ENCODE results near the gene APOB. TPM values are rescaled to one million over a fixed set of nuclear protein-coding genes. Genes with fewer than 3 reads are reported as not detected.

The APOB gene
- total RNA-seq, 2 donors from 2014 or later, result 0.09 to 0.91 TPM

- no peak overlapping the region for H3K4me3 ChIP-seq
- WGBS, result 51% methylated on average over 5 of the region's 5 CpGs
- H3K27ac ChIP-seq, result no peak overlapping the region
- no peaks in the 10 kb centered on the region for H3K27me3 ChIP-seq (replicated peaks; ENCODE audit: insufficient read depth)
- no peaks in the 10 kb centered on the region for H3K4me1 ChIP-seq (replicated peaks)
- no peak for DNase-seq (ENCODE audit: low spot score)
- no peaks in the 10 kb centered on the region for H3K9me3 ChIP-seq
- intact Hi-C loops (cut with DNase I), result loop anchor here (2.0 kb wide), 1 partner anchor 13 kb away; no protein-coding TSS in a partner anchor
- no peaks in the 10 kb centered on the region for H3K36me3 ChIP-seq
- TF ChIP-seq POLR2AphosphoS5 (IDR thresholded peaks at IDR 0.05) (no peak), POLR2A (IDR thresholded peaks at IDR 0.05) (no peak), CTCF (IDR thresholded peaks at IDR 0.05) (no peak)
Measured at GRCh38 chr2:20986024-20986939, 57.6 kb downstream of the APOB start.

GRCh38 chr2:20985062-20985461, 58.8 kb downstream of the APOB start:
- Histone ChIP-seq H3K36me3 (no peaks in the 10 kb centered on the region), H3K9me3 (no peaks in the 10 kb centered on the region), H3K27me3 (replicated peaks; ENCODE audit: insufficient read depth) (no peaks in the 10 kb centered on the region), H3K27ac (no peak overlapping the region), H3K4me3 (no peak overlapping the region), H3K4me1 (replicated peaks) (no peaks in the 10 kb centered on the region)
- intact Hi-C loops (cut with DNase I), result no loop called here
- no peak for TF ChIP-seq CTCF (IDR thresholded peaks at IDR 0.05)
- TF ChIP-seq POLR2A (IDR thresholded peaks at IDR 0.05), result no peak
- TF ChIP-seq POLR2AphosphoS5 (IDR thresholded peaks at IDR 0.05), result no peak
- 37% methylated on average over 5 of the region's 5 CpGs for WGBS
- DNase-seq (ENCODE audit: low spot score), result no peak

- intact Hi-C loops (cut with DNase I), result no loop called here
- H3K4me3 ChIP-seq, result no peak overlapping the region
- TF ChIP-seq POLR2A (IDR thresholded peaks at IDR 0.05) (no peak), POLR2AphosphoS5 (IDR thresholded peaks at IDR 0.05) (no peak), CTCF (IDR thresholded peaks at IDR 0.05) (no peak)
- no peaks in the 10 kb centered on the region for H3K27me3 ChIP-seq (replicated peaks; ENCODE audit: insufficient read depth)
- 83% methylated on average over 8 of the region's 8 CpGs for WGBS
- no peak for DNase-seq (ENCODE audit: low spot score)
- H3K9me3 ChIP-seq, result no peaks in the 10 kb centered on the region
- no peaks in the 10 kb centered on the region for H3K4me1 ChIP-seq (replicated peaks)
- no peaks in the 10 kb centered on the region for H3K36me3 ChIP-seq
- H3K27ac ChIP-seq, result no peak overlapping the region
Measured at GRCh38 chr2:20984408-20984807, 59.5 kb downstream of the APOB start.

- Histone ChIP-seq H3K27me3 (replicated peaks; ENCODE audit: insufficient read depth) (no peaks in the 10 kb centered on the region), H3K4me3 (no peak overlapping the region), H3K4me1 (replicated peaks) (no peaks in the 10 kb centered on the region), H3K36me3 (no peaks in the 10 kb centered on the region), H3K27ac (no peak overlapping the region), H3K9me3 (no peaks in the 10 kb centered on the region)
- TF ChIP-seq CTCF (IDR thresholded peaks at IDR 0.05) (no peak), POLR2A (IDR thresholded peaks at IDR 0.05) (no peak), POLR2AphosphoS5 (IDR thresholded peaks at IDR 0.05) (no peak)
- 44% methylated on average over 3 of the region's 3 CpGs for WGBS
- intact Hi-C loops (cut with DNase I), result no loop called here
- no peak for DNase-seq (ENCODE audit: low spot score)
Measured at GRCh38 chr2:20983844-20984243, 60.0 kb downstream of the APOB start.

GRCh38 chr2:20982861-20983260, 61.0 kb downstream of the APOB start:
- Histone ChIP-seq H3K27me3 (replicated peaks; ENCODE audit: insufficient read depth) (no peaks in the 10 kb centered on the region), H3K9me3 (no peaks in the 10 kb centered on the region), H3K4me3 (no peak overlapping the region), H3K27ac (no peak overlapping the region), H3K4me1 (replicated peaks) (no peaks in the 10 kb centered on the region), H3K36me3 (no peaks in the 10 kb centered on the region)
- 59% methylated on average over 7 of the region's 7 CpGs for WGBS
- no peak for DNase-seq (ENCODE audit: low spot score)
- intact Hi-C loops (cut with DNase I), result no loop called here
- TF ChIP-seq CTCF (IDR thresholded peaks at IDR 0.05), result no peak
- no peak for TF ChIP-seq POLR2AphosphoS5 (IDR thresholded peaks at IDR 0.05)
- TF ChIP-seq POLR2A (IDR thresholded peaks at IDR 0.05), result no peak

Data from prostate gland (tissue), 2 donors.